ENCODE measurements around the gene LAMA3.

The LAMA3 gene

GRCh38 chr18:23737578-23737977 is 48.3 kb downstream of the LAMA3 start:
- H3K27me3 ChIP-seq (ENCODE audit: control insufficient read depth in 1 of 2, insufficient read depth in 1 of 2, low read length in 2 of 2) = no peaks in the 10 kb centered on the region
- no peak overlapping the region for H3K4ac ChIP-seq (ENCODE audit: low read depth in 1 of 2, low read length in 2 of 2)
- no peak overlapping the region for H2BK12ac ChIP-seq (ENCODE audit: low read length in 2 of 2)
- H3K27ac ChIP-seq (ENCODE audit: low read length, poor library complexity, severe bottlenecking) = no peak overlapping the region
- DNase-seq = no peak
- no peaks in the 10 kb centered on the region for H3K79me1 ChIP-seq (replicated peaks; ENCODE audit: low read length, poor library complexity, severe bottlenecking)
- H2BK5ac ChIP-seq (ENCODE audit: low read depth, low read length, poor library complexity, severe bottlenecking) = no peak overlapping the region
- no peak overlapping the region for H2AFZ ChIP-seq (ENCODE audit: low read depth, low read length)
- H3K9me3 ChIP-seq (ENCODE audit: control insufficient read depth, low read length) = no peaks in the 10 kb centered on the region
- no peak overlapping the region for H4K8ac ChIP-seq (ENCODE audit: low read length)
- no peak overlapping the region for H2BK15ac ChIP-seq (ENCODE audit: low read depth, poor library complexity, severe bottlenecking)
- no peak overlapping the region for H3K18ac ChIP-seq (ENCODE audit: low read depth in 1 of 2, low read length in 2 of 2)
- H3K4me3 ChIP-seq (ENCODE audit: insufficient read depth in 1 of 2, low read depth in 1 of 2, low read length in 2 of 2) = no peak overlapping the region
- WGBS = 85% methylated on average over 9 of the region's 9 CpGs
- peaks cover 0 to 9% of the 10 kb centered on the region in 2 experiments for H3K36me3 ChIP-seq (ENCODE audit: control insufficient read depth in 1 of 2, insufficient read depth in 2 of 2, low read depth in 1 of 2, low read length in 2 of 2)
- peaks cover 13% of the 10 kb centered on the region for H3K4me1 ChIP-seq (ENCODE audit: control insufficient read depth, insufficient read depth, low read depth, low read length)
- no peak overlapping the region for H3K4me2 ChIP-seq (ENCODE audit: low read length, poor library complexity, severe bottlenecking)
- no peak overlapping the region for H3K23ac ChIP-seq (ENCODE audit: low read length in 2 of 2)
- no peak overlapping the region for H2AK5ac ChIP-seq (ENCODE audit: low read length, severe bottlenecking)
- no peak overlapping the region for H2BK120ac ChIP-seq (ENCODE audit: low read depth, low read length)
- no peak overlapping the region for H3K14ac ChIP-seq (ENCODE audit: low read length in 2 of 2)
- no peak overlapping the region for H4K91ac ChIP-seq (ENCODE audit: low read length)
- H3K9ac ChIP-seq (ENCODE audit: low read length) = no peak overlapping the region

GRCh38 chr18:23738151-23738550 is 48.9 kb downstream of the LAMA3 start:
- Histone ChIP-seq H3K18ac (ENCODE audit: low read depth in 1 of 2, low read length in 2 of 2) (no peak overlapping the region), H3K79me1 (replicated peaks; ENCODE audit: low read length, poor library complexity, severe bottlenecking) (no peaks in the 10 kb centered on the region)
- WGBS = 93% methylated on average over 5 of the region's 5 CpGs

GRCh38 chr18:23738575-23738974 is 49.3 kb downstream of the LAMA3 start:
- no peak overlapping the region for H3K4me3 ChIP-seq (ENCODE audit: insufficient read depth in 1 of 2, low read depth in 1 of 2, low read length in 2 of 2)
- no peak overlapping the region for H4K91ac ChIP-seq (ENCODE audit: low read length)
- no peak overlapping the region for H2BK15ac ChIP-seq (ENCODE audit: low read depth, poor library complexity, severe bottlenecking)
- 93% methylated on average over 5 of the region's 5 CpGs for WGBS
- H3K79me1 ChIP-seq (replicated peaks; ENCODE audit: low read length, poor library complexity, severe bottlenecking) = no peaks in the 10 kb centered on the region
- no peak overlapping the region for H4K8ac ChIP-seq (ENCODE audit: low read length)
- no peaks in the 10 kb centered on the region for H3K9me3 ChIP-seq (ENCODE audit: control insufficient read depth, low read length)
- peaks cover 13% of the 10 kb centered on the region for H3K4me1 ChIP-seq (ENCODE audit: control insufficient read depth, insufficient read depth, low read depth, low read length)
- H3K4me2 ChIP-seq (ENCODE audit: low read length, poor library complexity, severe bottlenecking) = no peak overlapping the region
- no peak overlapping the region for H2BK5ac ChIP-seq (ENCODE audit: low read depth, low read length, poor library complexity, severe bottlenecking)
- no peak overlapping the region for H3K9ac ChIP-seq (ENCODE audit: low read length)
- no peak overlapping the region for H3K14ac ChIP-seq (ENCODE audit: low read length in 2 of 2)
- no peak for DNase-seq
- H3K23ac ChIP-seq (ENCODE audit: low read length in 2 of 2) = no peak overlapping the region
- no peak overlapping the region for H3K4ac ChIP-seq (ENCODE audit: low read depth in 1 of 2, low read length in 2 of 2)
- no peak overlapping the region for H2BK120ac ChIP-seq (ENCODE audit: low read depth, low read length)
- H3K27me3 ChIP-seq (ENCODE audit: control insufficient read depth in 1 of 2, insufficient read depth in 1 of 2, low read length in 2 of 2) = no peaks in the 10 kb centered on the region
- H2AK5ac ChIP-seq (ENCODE audit: low read length, severe bottlenecking) = no peak overlapping the region
- no peak overlapping the region for H3K27ac ChIP-seq (ENCODE audit: low read length, poor library complexity, severe bottlenecking)
- no peak overlapping the region for H2AFZ ChIP-seq (ENCODE audit: low read depth, low read length)
- H3K18ac ChIP-seq (ENCODE audit: low read depth in 1 of 2, low read length in 2 of 2) = no peak overlapping the region
- peaks cover 0 to 9% of the 10 kb centered on the region in 2 experiments for H3K36me3 ChIP-seq (ENCODE audit: control insufficient read depth in 1 of 2, insufficient read depth in 2 of 2, low read depth in 1 of 2, low read length in 2 of 2)
- H2BK12ac ChIP-seq (ENCODE audit: low read length in 2 of 2) = no peak overlapping the region

More at GRCh38 chr18:23738151-23738550, 48.9 kb downstream of the LAMA3 start:
- Histone ChIP-seq H2BK12ac (ENCODE audit: low read length in 2 of 2) (no peak overlapping the region), H3K27me3 (ENCODE audit: control insufficient read depth in 1 of 2, insufficient read depth in 1 of 2, low read length in 2 of 2) (no peaks in the 10 kb centered on the region), H3K14ac (ENCODE audit: low read length in 2 of 2) (no peak overlapping the region), H3K9me3 (ENCODE audit: control insufficient read depth, low read length) (no peaks in the 10 kb centered on the region), H2BK120ac (ENCODE audit: low read depth, low read length) (no peak overlapping the region), H3K27ac (ENCODE audit: low read length, poor library complexity, severe bottlenecking) (no peak overlapping the region), H3K36me3 (ENCODE audit: control insufficient read depth in 1 of 2, insufficient read depth in 2 of 2, low read depth in 1 of 2, low read length in 2 of 2) (peaks cover 0 to 9% of the 10 kb centered on the region in 2 experiments), H2AFZ (ENCODE audit: low read depth, low read length) (no peak overlapping the region), H3K4me3 (ENCODE audit: insufficient read depth in 1 of 2, low read depth in 1 of 2, low read length in 2 of 2) (no peak overlapping the region), H2BK15ac (ENCODE audit: low read depth, poor library complexity, severe bottlenecking) (no peak overlapping the region), H3K9ac (ENCODE audit: low read length) (no peak overlapping the region), H3K4me1 (ENCODE audit: control insufficient read depth, insufficient read depth, low read depth, low read length) (peaks cover 13% of the 10 kb centered on the region), H3K23ac (ENCODE audit: low read length in 2 of 2) (no peak overlapping the region), H4K91ac (ENCODE audit: low read length) (no peak overlapping the region), H4K8ac (ENCODE audit: low read length) (no peak overlapping the region), H3K4ac (ENCODE audit: low read depth in 1 of 2, low read length in 2 of 2) (no peak overlapping the region), H3K4me2 (ENCODE audit: low read length, poor library complexity, severe bottlenecking) (no peak overlapping the region), H2BK5ac (ENCODE audit: low read depth, low read length, poor library complexity, severe bottlenecking) (no peak overlapping the region), H2AK5ac (ENCODE audit: low read length, severe bottlenecking) (no peak overlapping the region)
- no peak for DNase-seq

- Histone ChIP-seq H3K4me3 (ENCODE audit: insufficient read depth in 1 of 2, low read depth in 1 of 2, low read length in 2 of 2) (no peak overlapping the region), H2BK15ac (ENCODE audit: low read depth, poor library complexity, severe bottlenecking) (no peak overlapping the region), H2BK12ac (ENCODE audit: low read length in 2 of 2) (no peak overlapping the region)
These were observed 51.0 kb downstream of the LAMA3 start for GRCh38 chr18:23740105-23740830.

More at GRCh38 chr18:23740105-23740830, 51.0 kb downstream of the LAMA3 start:
- Histone ChIP-seq H2BK120ac (ENCODE audit: low read depth, low read length) (no peak overlapping the region), H3K79me1 (replicated peaks; ENCODE audit: low read length, poor library complexity, severe bottlenecking) (no peaks in the 10 kb centered on the region), H3K4ac (ENCODE audit: low read depth in 1 of 2, low read length in 2 of 2) (no peak overlapping the region), H3K9me3 (ENCODE audit: control insufficient read depth, low read length) (no peaks in the 10 kb centered on the region), H4K8ac (ENCODE audit: low read length) (no peak overlapping the region), H4K91ac (ENCODE audit: low read length) (no peak overlapping the region), H2BK5ac (ENCODE audit: low read depth, low read length, poor library complexity, severe bottlenecking) (no peak overlapping the region), H3K4me2 (ENCODE audit: low read length, poor library complexity, severe bottlenecking) (no peak overlapping the region), H2AFZ (ENCODE audit: low read depth, low read length) (no peak overlapping the region), H3K27me3 (ENCODE audit: control insufficient read depth in 1 of 2, insufficient read depth in 1 of 2, low read length in 2 of 2) (no peaks in the 10 kb centered on the region), H3K14ac (ENCODE audit: low read length in 2 of 2) (no peak overlapping the region), H3K18ac (ENCODE audit: low read depth in 1 of 2, low read length in 2 of 2) (no peak overlapping the region), H3K9ac (ENCODE audit: low read length) (no peak overlapping the region), H3K4me1 (ENCODE audit: control insufficient read depth, insufficient read depth, low read depth, low read length) (peaks cover 5% of the 10 kb centered on the region), H3K36me3 (ENCODE audit: control insufficient read depth in 1 of 2, insufficient read depth in 2 of 2, low read depth in 1 of 2, low read length in 2 of 2) (peaks cover 0 to 5% of the 10 kb centered on the region in 2 experiments), H2AK5ac (ENCODE audit: low read length, severe bottlenecking) (no peak overlapping the region), H3K23ac (ENCODE audit: low read length in 2 of 2) (no peak overlapping the region), H3K27ac (ENCODE audit: low read length, poor library complexity, severe bottlenecking) (no peak overlapping the region)
- WGBS = 79% methylated on average over 4 of the region's 4 CpGs
- peak; percentile 15 for DNase-seq
